ENCODE measurements around the gene ALOXE3. TPM values are rescaled to one million over a fixed set of nuclear protein-coding genes. Genes with fewer than 3 reads are reported as not detected.

The ALOXE3 gene
- total and polyA plus RNA-seq, 2 experiments from 2014 or later = 0.10 to 0.27 TPM

DNA sequence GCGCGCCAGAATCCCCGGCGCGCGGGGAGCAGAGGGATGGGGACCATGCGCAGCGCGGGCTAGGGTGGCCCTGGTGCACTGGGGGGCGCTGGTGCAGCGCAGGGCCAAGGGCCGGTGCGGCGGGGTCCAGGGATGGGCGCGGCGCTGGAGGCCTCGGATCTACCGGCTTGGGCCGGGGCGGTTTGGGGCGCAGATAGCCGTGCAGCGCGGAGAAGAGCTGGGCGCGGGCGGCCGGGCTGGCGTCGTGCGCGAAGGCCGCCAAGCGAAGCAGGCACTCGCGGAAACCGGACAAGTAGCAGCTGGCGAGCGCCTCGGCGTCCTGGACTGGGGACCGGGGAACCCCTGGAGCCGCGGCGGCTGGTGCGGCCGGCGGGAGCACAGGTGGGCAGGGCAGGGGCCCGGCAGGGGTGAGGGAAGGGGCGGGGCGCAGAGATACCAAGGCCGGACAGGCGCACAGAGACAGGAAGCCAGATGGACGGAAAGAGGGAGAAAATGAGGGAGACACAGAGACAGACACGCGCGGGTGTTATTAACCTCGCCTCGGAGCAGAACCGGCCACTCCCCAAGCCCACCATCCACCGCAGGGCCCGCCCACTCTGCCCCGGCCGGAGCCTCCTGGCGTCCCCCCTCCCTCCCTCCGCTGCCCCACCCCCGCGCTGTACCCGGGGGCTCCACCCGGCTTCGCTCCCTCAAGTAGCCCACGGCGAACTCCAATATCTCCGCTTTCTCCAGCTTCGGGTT is 3.5 kb upstream of the ALOXE3 start:
- Histone ChIP-seq H3K4me1 (ENCODE audit: insufficient read depth) (peaks cover 28% of the 10 kb centered on the region), H3K9me2 (ENCODE audit: insufficient read depth) (no peaks in the 10 kb centered on the region), H3K27me3 (ENCODE audit: insufficient read depth) (peaks cover 68% of the 10 kb centered on the region), H3K27ac (ENCODE audit: low read depth) (no peak overlapping the region), H3K4me2 (peak overlapping the region; percentile 94), H2AFZ (0 out of 2 replicates have a peak overlapping the region, but pooled peaks have one; percentile 63), H3K36me3 (ENCODE audit: insufficient read depth) (no peaks in the 10 kb centered on the region), H4K20me1 (replicated peaks; ENCODE audit: insufficient read depth) (peaks cover 5% of the 10 kb centered on the region; the same call in 1 of the 2 replicates), H3K79me2 (replicated peaks; ENCODE audit: insufficient read depth) (no peaks in the 10 kb centered on the region), H3F3A (replicated peaks; ENCODE audit: low read depth) (peaks cover 18% of the 10 kb centered on the region), H3K4me3 (peak overlapping the region; percentile 66)
- Mint-ChIP-seq H3K36me3 (ENCODE audit: low read depth) (peaks cover 13% of the 10 kb centered on the region), H3K9me3 (peaks cover 24% of the 10 kb centered on the region), H3K4me3 (peak overlapping the region; percentile 83), H3K4me1 (peaks cover 26% of the 10 kb centered on the region), H3K27me3 (ENCODE audit: insufficient read depth, low read depth, poor library complexity) (peaks cover 89% of the 10 kb centered on the region), H3K27ac (no peak overlapping the region)
- peak; percentile 39 for ATAC-seq
- peak; percentile 91 for DNase-seq (ENCODE audit: low spot score)
- TF ChIP-seq, protein P1, sequence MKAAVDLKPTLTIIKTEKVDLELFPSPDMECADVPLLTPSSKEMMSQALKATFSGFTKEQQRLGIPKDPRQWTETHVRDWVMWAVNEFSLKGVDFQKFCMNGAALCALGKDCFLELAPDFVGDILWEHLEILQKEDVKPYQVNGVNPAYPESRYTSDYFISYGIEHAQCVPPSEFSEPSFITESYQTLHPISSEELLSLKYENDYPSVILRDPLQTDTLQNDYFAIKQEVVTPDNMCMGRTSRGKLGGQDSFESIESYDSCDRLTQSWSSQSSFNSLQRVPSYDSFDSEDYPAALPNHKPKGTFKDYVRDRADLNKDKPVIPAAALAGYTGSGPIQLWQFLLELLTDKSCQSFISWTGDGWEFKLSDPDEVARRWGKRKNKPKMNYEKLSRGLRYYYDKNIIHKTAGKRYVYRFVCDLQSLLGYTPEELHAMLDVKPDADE (IDR thresholded peaks at IDR 0.05) = no peak
- peak; percentile 54 to 90 for TF ChIP-seq CTCF (conservative IDR thresholded peaks at IDR 0.05; ENCODE audit: low read depth in 2 of 2)

GRCh38 chr17:8121407-8121680 is 3.0 kb upstream of the ALOXE3 start:
- H3K4me1 ChIP-seq (ENCODE audit: insufficient read depth) = peaks cover 26% of the 10 kb centered on the region
- no peak for DNase-seq (ENCODE audit: low spot score)
- peaks cover 91% of the 10 kb centered on the region for H3K27me3 Mint-ChIP-seq (ENCODE audit: insufficient read depth, low read depth, poor library complexity)

More at GRCh38 chr17:8121407-8121680, 3.0 kb upstream of the ALOXE3 start:
- Mint-ChIP-seq H3K9me3 (peaks cover 24% of the 10 kb centered on the region), H3K27ac (no peak overlapping the region), H3K4me1 (peaks cover 24% of the 10 kb centered on the region), H3K4me3 (peak overlapping the region; percentile 83), H3K36me3 (ENCODE audit: low read depth) (peaks cover 13% of the 10 kb centered on the region)
- Histone ChIP-seq H2AFZ (no peak overlapping the region), H3K27me3 (ENCODE audit: insufficient read depth) (peaks cover 69% of the 10 kb centered on the region), H4K20me1 (replicated peaks; ENCODE audit: insufficient read depth) (peaks cover 3% of the 10 kb centered on the region; the same call in 1 of the 2 replicates), H3F3A (replicated peaks; ENCODE audit: low read depth) (peaks cover 15% of the 10 kb centered on the region; the same call in 1 of the 2 replicates), H3K27ac (ENCODE audit: low read depth) (no peak overlapping the region), H3K4me3 (peak overlapping the region; percentile 66), H3K36me3 (ENCODE audit: insufficient read depth) (no peaks in the 10 kb centered on the region), H3K79me2 (replicated peaks; ENCODE audit: insufficient read depth) (no peaks in the 10 kb centered on the region), H3K9me2 (ENCODE audit: insufficient read depth) (no peaks in the 10 kb centered on the region), H3K4me2 (peak overlapping the region; percentile 94)
- TF ChIP-seq EZH2phosphoT487 (IDR thresholded peaks at IDR 0.05; ENCODE audit: unreplicated experiment) (no peak), CTCF (conservative IDR thresholded peaks at IDR 0.05; ENCODE audit: low read depth in 2 of 2) (no peak), REST (IDR thresholded peaks at IDR 0.05; ENCODE audit: unreplicated experiment) (no peak), ZNF114 (CRISPR knock-in tag; IDR thresholded peaks at IDR 0.05) (no peak), ZNF331 (CRISPR knock-in tag; IDR thresholded peaks at IDR 0.05; ENCODE audit: low read depth) (no peak), JUNB (IDR thresholded peaks at IDR 0.05; ENCODE audit: unreplicated experiment) (no peak)
- TF ChIP-seq, protein P1 (IDR thresholded peaks at IDR 0.05) = no peak
- ATAC-seq = no peak

All from GM23338 (cell line).